ENCODE results near the gene WAS. TPM values are rescaled to one million over a fixed set of nuclear protein-coding genes. Genes with fewer than 3 reads are reported as not detected.

Gene WAS
- total and polyA plus RNA-seq, 2 of the 8 experiments (the other 6 are each of a cell fraction or from before 2014, with no cell fraction given), result 0.63 to 0.65 TPM

DNA sequence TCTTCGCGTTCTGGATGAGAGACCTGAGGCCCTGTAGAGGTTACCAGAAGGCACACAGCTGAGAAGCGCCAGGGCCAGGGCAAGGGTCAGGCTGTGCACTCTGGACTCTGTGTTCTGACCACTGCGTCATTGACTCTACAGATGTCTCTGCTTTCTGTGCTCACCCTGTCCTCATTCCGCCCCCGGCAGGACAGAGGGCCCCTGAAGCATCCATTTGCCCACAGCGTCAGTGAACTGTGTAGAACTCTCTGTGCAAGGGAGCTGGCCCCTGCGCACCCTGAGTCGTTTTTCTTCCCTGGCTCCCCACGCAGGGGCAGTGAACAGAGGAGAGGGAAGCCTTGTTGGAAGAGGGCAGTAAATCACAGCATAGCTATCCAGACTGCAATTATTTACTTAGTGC is 6.1 kb upstream of the WAS start:
- H3K79me2 ChIP-seq (ENCODE audit: control insufficient read depth in 1 of 2, insufficient read depth in 2 of 2, low read length in 2 of 2), result no peaks in the 10 kb centered on the region
- H2BK15ac ChIP-seq (ENCODE audit: low read length), result no peak overlapping the region
- no peaks in the 10 kb centered on the region for H3K27me3 ChIP-seq (replicated peaks in 1 of 4; ENCODE audit: control insufficient read depth in 3 of 4, extremely low read depth in 1 of 4, insufficient read depth in 3 of 4, low read length in 3 of 4)
- no peak overlapping the region for H3K14ac ChIP-seq (ENCODE audit: insufficient read length)
- no peak overlapping the region for H2AFZ ChIP-seq (ENCODE audit: low read length)
- H2BK5ac ChIP-seq (ENCODE audit: low read depth, low read length), result no peak overlapping the region
- no peak overlapping the region for H3K4ac ChIP-seq (replicated peaks; ENCODE audit: insufficient read length, low read depth, low read length)
- H3K9ac ChIP-seq (replicated peaks in 1 of 4; ENCODE audit: extremely low read depth in 1 of 4, low read depth in 3 of 4, low read length in 3 of 4), result no peak overlapping the region
- H3K9me3 ChIP-seq (ENCODE audit: insufficient read depth in 2 of 2, low read depth in 1 of 2, low read length in 1 of 2), result no peaks in the 10 kb centered on the region
- WGBS, 2 experiments (ENCODE audit: extremely low coverage in 1 of 2, insufficient coverage in 1 of 2, insufficient read length in 1 of 2, insufficient replicate concordance in 2 of 2, low coverage in 1 of 2, low lambda C conversion rate in 2 of 2, missing lambda C conversion rate in 1 of 2), result 65% methylated on average over 4 of the region's 10 CpGs; no CpG with 5 or more reads in 1 of the 2 experiments
- no peak overlapping the region for H3K56ac ChIP-seq (replicated peaks; ENCODE audit: insufficient read length, low read depth, low read length)
- H4K8ac ChIP-seq (ENCODE audit: extremely low read depth, insufficient read depth, low read length), result no peak overlapping the region
- no peak overlapping the region for H4K5ac ChIP-seq (ENCODE audit: insufficient read length, low read depth, low read length)
- peak overlapping the region; percentile 64 to 88 (median 75); a peak in 5 of 8 replicates for H3K4me3 ChIP-seq (ENCODE audit: extremely low read depth in 1 of 4, insufficient read depth in 2 of 4, low read depth in 3 of 4, low read length in 4 of 4)
- peaks cover 2% of the 10 kb centered on the region; the same call in 1 of the 2 replicates for H3K23me2 ChIP-seq (ENCODE audit: low read depth, low read length)
- peaks cover 0 to 3% (median 0%) of the 10 kb centered on the region in 4 experiments; a peak in 1 of 7 replicates for H3K4me1 ChIP-seq (replicated peaks in 1 of 4; ENCODE audit: control insufficient read depth in 3 of 4, insufficient read depth in 4 of 4, low read length in 3 of 4)
- no peak overlapping the region for H4K91ac ChIP-seq (replicated peaks; ENCODE audit: insufficient read length, low read length)
- POLR2A ChIA-PET (ENCODE audit: partially characterized antibody), result interaction anchor here (2.3 kb wide), 1 partner anchor 19 kb away, joined by 16 read pairs; the partner anchor contains the start of gene SUV39H1
- H4K20me1 ChIP-seq (replicated peaks in 1 of 2; ENCODE audit: control insufficient read depth in 1 of 2, insufficient read depth in 2 of 2, low read length in 2 of 2), result no peaks in the 10 kb centered on the region
- no peak overlapping the region for H3K27ac ChIP-seq (ENCODE audit: low read depth, low read length)
- H3K36me3 ChIP-seq (ENCODE audit: control insufficient read depth in 2 of 4, insufficient read depth in 4 of 4, low read length in 3 of 4), result no peaks in the 10 kb centered on the region
- CTCF ChIA-PET (ENCODE audit: partially characterized antibody), result no interaction called here
- no peak overlapping the region for H3K23ac ChIP-seq (ENCODE audit: insufficient read length)
- no peak overlapping the region for H2BK120ac ChIP-seq (replicated peaks; ENCODE audit: low read depth, low read length)
- peak overlapping the region; percentile 57 to 73 for H3K4me2 ChIP-seq (ENCODE audit: insufficient read depth in 1 of 2, low read depth in 2 of 2, low read length in 2 of 2)
- no peaks in the 10 kb centered on the region for H3K79me1 ChIP-seq (ENCODE audit: low read depth, low read length)
- no peak for FAIRE-seq
- no peak overlapping the region for H2BK20ac ChIP-seq (ENCODE audit: low read length)
- no peak overlapping the region for H2AK5ac ChIP-seq (ENCODE audit: low read depth, low read length)
- H3K18ac ChIP-seq (ENCODE audit: extremely low read depth, low read length), result no peak overlapping the region
- no peak overlapping the region for H2BK12ac ChIP-seq (ENCODE audit: low read depth, low read length)
- DNase-seq (ENCODE audit: low read depth in 1 of 2, low spot score in 2 of 2), result no peak
- TF ChIP-seq YY1 (IDR thresholded peaks at IDR 0.05; ENCODE audit: low read depth, low read length), result no peak
- TF ChIP-seq POLR2A (IDR thresholded peaks at IDR 0.05; ENCODE audit: control extremely low read depth in 1 of 2, low read depth in 2 of 2, low read length in 2 of 2), result no peak
- no peak for TF ChIP-seq MAFK (IDR thresholded peaks at IDR 0.05; ENCODE audit: low read depth, low read length)
- no peak for TF ChIP-seq SRF (IDR thresholded peaks at IDR 0.05; ENCODE audit: low read depth, low read length)
- no peak for TF ChIP-seq CHD1 (IDR thresholded peaks at IDR 0.05; ENCODE audit: low read depth, low read length)
- no peak for TF ChIP-seq SAP30 (IDR thresholded peaks at IDR 0.05; ENCODE audit: insufficient read depth, insufficient replicate concordance, low read length)
- TF ChIP-seq SP4 (IDR thresholded peaks at IDR 0.05; ENCODE audit: low read length), result no peak
- no peak for TF ChIP-seq RBBP5 (IDR thresholded peaks at IDR 0.05; ENCODE audit: borderline replicate concordance, low read depth, low read length)
- TF ChIP-seq BCL11A (IDR thresholded peaks at IDR 0.05; ENCODE audit: low read depth in 2 of 2, low read length in 2 of 2), result no peak
- no peak for TF ChIP-seq TAF1 (IDR thresholded peaks at IDR 0.05; ENCODE audit: low read depth, low read length)
- no peak for TF ChIP-seq ATF2 (IDR thresholded peaks at IDR 0.05; ENCODE audit: low read length)
- TF ChIP-seq NANOG (IDR thresholded peaks at IDR 0.05; ENCODE audit: insufficient read depth, low read depth, low read length, poor library complexity, severe bottlenecking), result no peak
- no peak for TF ChIP-seq FOSL1 (IDR thresholded peaks at IDR 0.05; ENCODE audit: insufficient read depth, low read depth, low read length)
- no peak for TF ChIP-seq CREB1 (IDR thresholded peaks at IDR 0.05)

Measured in H1 (cell line).